Thyroid gland (tissue), 4 donors: ENCODE measurements around the gene RNF217. TPM values are rescaled to one million over a fixed set of nuclear protein-coding genes. Genes with fewer than 3 reads are reported as not detected.
A peak's percentile ranks its signal among the peaks of the same experiment; 100 is the strongest.
"Not testable (repeated sequence)": the region's sequence is repeated elsewhere in the genome, so short reads cannot be mapped to it uniquely, and the experiment has no call there.

Experiments
- DNase-seq, 2 donors: peaks; one replicate each; pipeline ENCODE4 v3.0.0-alpha.2; 2019
- H3K27ac ChIP-seq, 3 donors: fragments of 200-600 bp; sonication (generic); 1 replicate in 2 of 3; 2 replicates in 1 of 3; pipeline ENCODE4 v1.5.1; 2016 to 2019; ENCODE audit warnings: mild to moderate bottlenecking in 1 of 3, moderate library complexity in 1 of 3
- H3K27me3 ChIP-seq: fragments of 200-600 bp; sonication (generic); one replicate; pipeline ENCODE4 v1.5.1; 2019
- H3K36me3 ChIP-seq, 2 donors: fragments of 200-600 bp; sonication (generic); one replicate each; pipeline ENCODE4 v1.5.1; 2016 to 2019
- H3K4me1 ChIP-seq, 2 donors: fragments of 200-600 bp; sonication (generic); one replicate each; pipeline ENCODE4 v1.5.1; 2017 to 2019
- H3K4me3 ChIP-seq, 3 donors: fragments of 200-600 bp; sonication (generic); replicated peaks in 1 of 3; 1 replicate in 2 of 3; 2 replicates in 1 of 3; pipeline ENCODE4 v1.5.1; 2016; ENCODE audit warnings: mild to moderate bottlenecking in 1 of 3
- H3K9me3 ChIP-seq: fragments of 200-600 bp; sonication (generic); one replicate; pipeline ENCODE4 v1.5.1; 2017
- POLR2A ChIP-seq, 2 donors: fragments of 450-650 bp; IDR thresholded peaks; one replicate each; pipeline ENCODE4 v1.6.1; 2017; ENCODE audit warnings: antibody characterized with exemption in 2 of 2, mild to moderate bottlenecking in 2 of 2, moderate library complexity in 1 of 2
- WGBS, 2 donors: methylation state at CpG; one replicate each; pipeline ENCODE4 v1.1.5; 2017; 5-methylcytosine and 5-hydroxymethylcytosine counted together
- intact Hi-C: fragments of 100-400 bp; cut with DNase I; formaldehyde crosslinking; loops from one replicate; pipeline ENCODE4 v1.15.1; 2023
- total RNA-seq, 4 donors: library from RNA; depleted of rRNA; stranded (reverse); fragments of >200 nt; gene quantifications; one replicate each; pipeline ENCODE4 v1.2.3, GENCODE V29; 2016
- TF ChIP-seq, protein P1 (sequence below), 6 experiments: fragments of 200-600 bp in 3 of 6; fragments of 450-650 bp in 3 of 6; sonication (generic) in 3 of 6; IDR thresholded peaks; one replicate each; pipeline ENCODE4 v1.5.1; 2016 to 2019; ENCODE audit warnings: antibody characterized with exemption in 6 of 6, mild to moderate bottlenecking in 2 of 6, inconsistent platforms in 1 of 6, moderate library complexity in 1 of 6

Gene RNF217
- total RNA-seq = 10 to 100 TPM; 29.0 to 53.7 (median 31.0) TPM

- no peaks in the 10 kb centered on the region for H3K27me3 ChIP-seq
- intact Hi-C loops = loop anchor here (5.0 kb wide), 1 partner anchor 785 kb away; the partner anchor contains the start of gene HEY2
- H3K4me1 ChIP-seq = peaks cover 18 to 33% of the 10 kb centered on the region in 2 donors
- H3K36me3 ChIP-seq = no peaks in the 10 kb centered on the region
- peak within 1 kb of the TSS; percentile 98 to 99 (median 99) for H3K27ac ChIP-seq
- WGBS, 2 donors = 0% methylated on average over 7 to 26 of the region's 101 CpGs
- H3K4me3 ChIP-seq = peak within 1 kb of the TSS; percentile 71 to 80 (median 80)
- peak; percentile 74 to 76 for DNase-seq
- TF ChIP-seq, protein P1, sequence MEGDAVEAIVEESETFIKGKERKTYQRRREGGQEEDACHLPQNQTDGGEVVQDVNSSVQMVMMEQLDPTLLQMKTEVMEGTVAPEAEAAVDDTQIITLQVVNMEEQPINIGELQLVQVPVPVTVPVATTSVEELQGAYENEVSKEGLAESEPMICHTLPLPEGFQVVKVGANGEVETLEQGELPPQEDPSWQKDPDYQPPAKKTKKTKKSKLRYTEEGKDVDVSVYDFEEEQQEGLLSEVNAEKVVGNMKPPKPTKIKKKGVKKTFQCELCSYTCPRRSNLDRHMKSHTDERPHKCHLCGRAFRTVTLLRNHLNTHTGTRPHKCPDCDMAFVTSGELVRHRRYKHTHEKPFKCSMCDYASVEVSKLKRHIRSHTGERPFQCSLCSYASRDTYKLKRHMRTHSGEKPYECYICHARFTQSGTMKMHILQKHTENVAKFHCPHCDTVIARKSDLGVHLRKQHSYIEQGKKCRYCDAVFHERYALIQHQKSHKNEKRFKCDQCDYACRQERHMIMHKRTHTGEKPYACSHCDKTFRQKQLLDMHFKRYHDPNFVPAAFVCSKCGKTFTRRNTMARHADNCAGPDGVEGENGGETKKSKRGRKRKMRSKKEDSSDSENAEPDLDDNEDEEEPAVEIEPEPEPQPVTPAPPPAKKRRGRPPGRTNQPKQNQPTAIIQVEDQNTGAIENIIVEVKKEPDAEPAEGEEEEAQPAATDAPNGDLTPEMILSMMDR (IDR thresholded peaks at IDR 0.05) = peak in 2 of 6 experiments; percentile 22 to 29
- peak in 1 of 2 donors; percentile 80 for TF ChIP-seq POLR2A (IDR thresholded peaks at IDR 0.05)
- H3K9me3 ChIP-seq = no peaks in the 10 kb centered on the region
These were observed at the start of gene RNF217 for GRCh38 chr6:124961777-124962638. TSS of gene RNF217 (plus strand) at chr6:124962437. CDS start at chr6:124962545, 108 bp downstream.

DNA sequence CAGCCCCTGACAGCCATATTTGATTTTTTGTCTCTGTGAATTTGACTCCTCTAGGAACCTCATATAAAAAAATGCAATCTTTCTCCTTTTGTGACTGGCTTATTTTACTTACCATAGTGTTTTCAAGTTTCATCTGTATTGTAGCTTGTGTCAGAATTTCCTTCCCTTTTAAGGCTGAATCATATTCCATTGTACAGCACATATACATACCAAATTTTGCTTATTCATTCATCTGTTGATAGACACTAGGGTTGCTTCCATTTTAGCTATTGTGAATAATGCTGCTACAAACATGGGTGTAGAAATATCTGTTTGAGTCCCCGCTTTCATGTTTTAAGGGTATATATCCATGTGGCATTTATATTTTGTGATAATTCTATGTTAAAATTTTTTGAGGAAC is 49.2 kb upstream of the RNF217 start:
- no peak for DNase-seq
- intact Hi-C loops = no loop called here
- Histone ChIP-seq H3K36me3 (no peaks in the 10 kb centered on the region), H3K4me3 (no peak overlapping the region), H3K4me1 (no peaks in the 10 kb centered on the region), H3K27me3 (no peaks in the 10 kb centered on the region), H3K27ac (no peak overlapping the region), H3K9me3 (no peaks in the 10 kb centered on the region)
- WGBS, 2 donors = 95 to 100% methylated on average over 1 of the region's 1 CpG
- TF ChIP-seq POLR2A (IDR thresholded peaks at IDR 0.05) = no peak
- TF ChIP-seq, protein P1 (IDR thresholded peaks at IDR 0.05) = no peak

- intact Hi-C loops = no loop called here
- Histone ChIP-seq H3K9me3 (no peaks in the 10 kb centered on the region), H3K27me3 (no peaks in the 10 kb centered on the region), H3K27ac (no peak overlapping the region), H3K4me3 (no peak overlapping the region), H3K36me3 (no peaks in the 10 kb centered on the region), H3K4me1 (no peaks in the 10 kb centered on the region)
- DNase-seq = no peak
- no peak for TF ChIP-seq POLR2A (IDR thresholded peaks at IDR 0.05)
- TF ChIP-seq, protein P1 (IDR thresholded peaks at IDR 0.05) = no peak
- 94 to 95% methylated on average over 1 of the region's 1 CpG for WGBS, 2 donors
These were observed 44.5 kb upstream of the RNF217 start for GRCh38 chr6:124917769-124918168.

- 92 to 94% methylated on average over 2 of the region's 2 CpGs for WGBS, 2 donors
- H3K36me3 ChIP-seq, H3K27ac ChIP-seq, H3K27me3 ChIP-seq, intact Hi-C loops, H3K9me3 ChIP-seq, H3K4me3 ChIP-seq, DNase-seq, H3K4me1 ChIP-seq: not testable (repeated sequence)
These were observed 42.5 kb upstream of the RNF217 start for GRCh38 chr6:124919703-124920102.

- H3K4me1 ChIP-seq = no peaks in the 10 kb centered on the region
- H3K27me3 ChIP-seq = no peaks in the 10 kb centered on the region
- TF ChIP-seq, protein P1 (IDR thresholded peaks at IDR 0.05) = no peak
- no peak for TF ChIP-seq POLR2A (IDR thresholded peaks at IDR 0.05)
- intact Hi-C loops = no loop called here
- no peaks in the 10 kb centered on the region for H3K9me3 ChIP-seq
- no peak overlapping the region for H3K27ac ChIP-seq
- no peaks in the 10 kb centered on the region for H3K36me3 ChIP-seq
- 37% methylated on average over 3 of the region's 3 CpGs for WGBS, 2 donors
- no peak overlapping the region for H3K4me3 ChIP-seq
- DNase-seq = no peak
These were observed 37.9 kb upstream of the RNF217 start for GRCh38 chr6:124924333-124924759.
